Ectodermal cell (in vitro differentiated cells): Measurements from ENCODE around the gene NOX3.

Source experiments
- H3K27ac ChIP-seq: 2 replicates; pipeline ENCODE4 v1.7.0; 2013; ENCODE audit warnings: mild to moderate bottlenecking, low read depth, low read length; ENCODE audit not compliant: insufficient read depth, poor library complexity, severe bottlenecking
- H3K27me3 ChIP-seq: 2 replicates; pipeline ENCODE4 v1.7.0; 2013; ENCODE audit warnings: mild to moderate bottlenecking, low read length; ENCODE audit not compliant: insufficient read depth, control insufficient read depth, poor library complexity, severe bottlenecking
- H3K36me3 ChIP-seq: one replicate; pipeline ENCODE4 v1.7.0; 2013; ENCODE audit warnings: low read length; ENCODE audit not compliant: control insufficient read depth, insufficient read depth
- H3K4me1 ChIP-seq: one replicate; pipeline ENCODE4 v1.7.0; 2013; ENCODE audit warnings: low read length; ENCODE audit not compliant: control insufficient read depth, insufficient read depth
- H3K4me3 ChIP-seq: 2 replicates; pipeline ENCODE4 v1.7.0; 2013; ENCODE audit warnings: low read depth, low read length, control low read depth; ENCODE audit not compliant: insufficient read depth
- H3K9me3 ChIP-seq: 2 replicates; pipeline ENCODE4 v1.7.0; 2013; ENCODE audit warnings: mild to moderate bottlenecking, low read length, moderate library complexity; ENCODE audit not compliant: control insufficient read depth
- WGBS, 2 experiments: methylation state at CpG; one replicate each; pipeline ENCODE4 v1.1.7; 2013; ENCODE audit warnings: missing lambda C conversion rate in 2 of 2; 5-methylcytosine and 5-hydroxymethylcytosine counted together

The NOX3 gene

GRCh38 chr6:155354167-155354566 lies 101.5 kb downstream of the NOX3 start:
- peaks cover 8% of the 10 kb centered on the region for H3K9me3 ChIP-seq
- H3K27me3 ChIP-seq: no peaks in the 10 kb centered on the region
- no peaks in the 10 kb centered on the region for H3K36me3 ChIP-seq
- H3K27ac ChIP-seq: no peak overlapping the region
- no peak overlapping the region for H3K4me3 ChIP-seq
- H3K4me1 ChIP-seq: no peaks in the 10 kb centered on the region

GRCh38 chr6:155352811-155353210 lies 102.8 kb downstream of the NOX3 start:
- Histone ChIP-seq H3K9me3 (peaks cover 5% of the 10 kb centered on the region), H3K4me1 (no peaks in the 10 kb centered on the region), H3K36me3 (no peaks in the 10 kb centered on the region), H3K27ac (no peak overlapping the region), H3K27me3 (no peaks in the 10 kb centered on the region), H3K4me3 (no peak overlapping the region)

GRCh38 chr6:155352130-155352420 lies 103.6 kb downstream of the NOX3 start:
- Histone ChIP-seq H3K27me3 (no peaks in the 10 kb centered on the region), H3K27ac (no peak overlapping the region), H3K4me1 (no peaks in the 10 kb centered on the region), H3K4me3 (no peak overlapping the region), H3K36me3 (no peaks in the 10 kb centered on the region), H3K9me3 (peaks cover 5% of the 10 kb centered on the region)
- WGBS, 2 experiments: 94 to 96% methylated on average over 4 of the region's 4 CpGs

GRCh38 chr6:155351273-155352129 lies 104.1 kb downstream of the NOX3 start:
- no peaks in the 10 kb centered on the region for H3K27me3 ChIP-seq
- no peak overlapping the region for H3K27ac ChIP-seq
- H3K9me3 ChIP-seq: peaks cover 5% of the 10 kb centered on the region
- WGBS, 2 experiments: 79 to 92% methylated on average over 4 of the region's 5 CpGs
- no peak overlapping the region for H3K4me3 ChIP-seq
- no peaks in the 10 kb centered on the region for H3K4me1 ChIP-seq
- H3K36me3 ChIP-seq: no peaks in the 10 kb centered on the region

GRCh38 chr6:155349956-155350355 lies 105.7 kb downstream of the NOX3 start:
- H3K4me1 ChIP-seq: no peaks in the 10 kb centered on the region
- H3K9me3 ChIP-seq: peaks cover 5% of the 10 kb centered on the region
- no peak overlapping the region for H3K4me3 ChIP-seq
- WGBS, 2 experiments: 79% methylated on average over 6 of the region's 6 CpGs
- no peaks in the 10 kb centered on the region for H3K27me3 ChIP-seq
- H3K27ac ChIP-seq: no peak overlapping the region
- no peaks in the 10 kb centered on the region for H3K36me3 ChIP-seq

GRCh38 chr6:155349129-155349528 lies 106.5 kb downstream of the NOX3 start:
- H3K27ac ChIP-seq: no peak overlapping the region
- WGBS, 2 experiments: 95 to 96% methylated on average over 2 of the region's 2 CpGs
- H3K27me3 ChIP-seq: no peaks in the 10 kb centered on the region
- H3K4me3 ChIP-seq: no peak overlapping the region
- H3K4me1 ChIP-seq: no peaks in the 10 kb centered on the region
- no peaks in the 10 kb centered on the region for H3K36me3 ChIP-seq
- H3K9me3 ChIP-seq: no peaks in the 10 kb centered on the region

GRCh38 chr6:155347800-155348199 lies 107.8 kb downstream of the NOX3 start:
- no peaks in the 10 kb centered on the region for H3K4me1 ChIP-seq
- no peaks in the 10 kb centered on the region for H3K9me3 ChIP-seq
- no peak overlapping the region for H3K4me3 ChIP-seq
- no peak overlapping the region for H3K27ac ChIP-seq
- no peaks in the 10 kb centered on the region for H3K27me3 ChIP-seq
- H3K36me3 ChIP-seq: no peaks in the 10 kb centered on the region
- 93% methylated on average over 1 of the region's 1 CpG for WGBS, 2 experiments

- Histone ChIP-seq H3K9me3 (no peaks in the 10 kb centered on the region), H3K27ac (no peak overlapping the region), H3K27me3 (no peaks in the 10 kb centered on the region), H3K4me1 (no peaks in the 10 kb centered on the region), H3K36me3 (no peaks in the 10 kb centered on the region), H3K4me3 (no peak overlapping the region)
Observed at GRCh38 chr6:155346957-155347356, 108.7 kb downstream of the NOX3 start.
